22Rv1 (cell line): ENCODE measurements around the gene HHIP.

Source experiments
- H3K27ac ChIP-seq: fragments of 450-650 bp; 2 replicates; pipeline ENCODE4 v1.5.1; 2017
- ZFX ChIP-seq: fragments of 450-650 bp; IDR thresholded peaks from 2 replicates; pipeline ENCODE4 v1.6.1; 2017; ENCODE audit warnings: antibody characterized with exemption, borderline replicate concordance
- TF ChIP-seq, protein P1 (sequence below): fragments of 450-650 bp; IDR thresholded peaks from 2 replicates; pipeline ENCODE4 v1.5.1; 2017; ENCODE audit warnings: mild to moderate bottlenecking

The HHIP gene

DNA sequence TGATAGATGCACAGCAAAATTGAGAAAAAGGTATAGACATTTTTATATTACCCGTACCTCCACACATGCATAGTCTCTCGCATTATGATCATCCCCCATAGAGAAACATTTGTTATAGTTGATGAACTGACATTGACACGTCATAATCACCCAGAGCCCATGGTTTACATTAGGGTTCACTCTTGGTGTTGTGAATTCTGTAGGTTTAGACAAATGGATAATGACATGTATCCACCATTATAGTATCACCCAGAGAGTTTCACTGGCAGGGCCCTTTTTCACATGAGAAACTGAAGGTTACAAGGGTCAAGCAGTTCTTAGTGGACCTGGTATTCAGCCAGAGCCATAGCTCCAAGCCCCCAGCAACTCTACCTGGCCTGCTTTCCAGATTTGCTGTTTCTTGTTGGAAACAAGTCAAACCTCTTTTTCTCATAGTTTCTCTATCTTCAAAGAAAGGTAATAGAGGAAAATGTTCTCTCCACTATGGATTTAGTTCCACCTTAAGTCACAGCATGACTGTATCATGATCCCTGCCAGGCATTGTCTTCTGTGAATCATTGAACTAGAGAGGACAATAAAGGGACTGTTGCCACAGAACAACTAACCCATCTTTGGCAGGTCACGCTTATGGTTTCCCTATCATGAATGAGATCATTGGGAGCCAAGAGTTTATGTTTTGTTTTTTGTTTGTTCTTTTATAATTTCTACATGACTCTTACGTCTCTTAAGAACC, 64.0 kb downstream of the HHIP start:
- no peak for TF ChIP-seq ZFX
- TF ChIP-seq, protein P1, sequence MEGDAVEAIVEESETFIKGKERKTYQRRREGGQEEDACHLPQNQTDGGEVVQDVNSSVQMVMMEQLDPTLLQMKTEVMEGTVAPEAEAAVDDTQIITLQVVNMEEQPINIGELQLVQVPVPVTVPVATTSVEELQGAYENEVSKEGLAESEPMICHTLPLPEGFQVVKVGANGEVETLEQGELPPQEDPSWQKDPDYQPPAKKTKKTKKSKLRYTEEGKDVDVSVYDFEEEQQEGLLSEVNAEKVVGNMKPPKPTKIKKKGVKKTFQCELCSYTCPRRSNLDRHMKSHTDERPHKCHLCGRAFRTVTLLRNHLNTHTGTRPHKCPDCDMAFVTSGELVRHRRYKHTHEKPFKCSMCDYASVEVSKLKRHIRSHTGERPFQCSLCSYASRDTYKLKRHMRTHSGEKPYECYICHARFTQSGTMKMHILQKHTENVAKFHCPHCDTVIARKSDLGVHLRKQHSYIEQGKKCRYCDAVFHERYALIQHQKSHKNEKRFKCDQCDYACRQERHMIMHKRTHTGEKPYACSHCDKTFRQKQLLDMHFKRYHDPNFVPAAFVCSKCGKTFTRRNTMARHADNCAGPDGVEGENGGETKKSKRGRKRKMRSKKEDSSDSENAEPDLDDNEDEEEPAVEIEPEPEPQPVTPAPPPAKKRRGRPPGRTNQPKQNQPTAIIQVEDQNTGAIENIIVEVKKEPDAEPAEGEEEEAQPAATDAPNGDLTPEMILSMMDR: no peak
- no peak overlapping the region for H3K27ac ChIP-seq

DNA sequence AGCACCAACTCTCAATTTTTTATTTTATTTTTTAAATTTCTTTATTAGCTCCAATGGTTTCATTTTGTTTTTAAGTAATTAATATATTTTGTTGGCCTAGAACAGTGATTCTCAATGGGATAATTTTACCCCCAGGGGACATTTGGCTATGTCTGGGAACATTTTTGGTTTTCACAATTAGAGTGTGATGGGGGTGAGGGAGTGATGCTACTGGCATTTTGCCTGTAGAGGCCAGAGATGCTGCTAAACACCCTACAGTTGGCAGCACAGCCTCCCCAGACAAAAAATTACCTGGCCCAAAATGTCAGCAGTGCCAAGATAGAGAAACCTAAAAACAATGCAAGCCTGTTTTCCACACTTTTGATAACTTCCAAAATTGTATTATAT, 64.6 kb downstream of the HHIP start:
- TF ChIP-seq ZFX: no peak
- TF ChIP-seq, protein P1: no peak
- no peak overlapping the region for H3K27ac ChIP-seq

DNA sequence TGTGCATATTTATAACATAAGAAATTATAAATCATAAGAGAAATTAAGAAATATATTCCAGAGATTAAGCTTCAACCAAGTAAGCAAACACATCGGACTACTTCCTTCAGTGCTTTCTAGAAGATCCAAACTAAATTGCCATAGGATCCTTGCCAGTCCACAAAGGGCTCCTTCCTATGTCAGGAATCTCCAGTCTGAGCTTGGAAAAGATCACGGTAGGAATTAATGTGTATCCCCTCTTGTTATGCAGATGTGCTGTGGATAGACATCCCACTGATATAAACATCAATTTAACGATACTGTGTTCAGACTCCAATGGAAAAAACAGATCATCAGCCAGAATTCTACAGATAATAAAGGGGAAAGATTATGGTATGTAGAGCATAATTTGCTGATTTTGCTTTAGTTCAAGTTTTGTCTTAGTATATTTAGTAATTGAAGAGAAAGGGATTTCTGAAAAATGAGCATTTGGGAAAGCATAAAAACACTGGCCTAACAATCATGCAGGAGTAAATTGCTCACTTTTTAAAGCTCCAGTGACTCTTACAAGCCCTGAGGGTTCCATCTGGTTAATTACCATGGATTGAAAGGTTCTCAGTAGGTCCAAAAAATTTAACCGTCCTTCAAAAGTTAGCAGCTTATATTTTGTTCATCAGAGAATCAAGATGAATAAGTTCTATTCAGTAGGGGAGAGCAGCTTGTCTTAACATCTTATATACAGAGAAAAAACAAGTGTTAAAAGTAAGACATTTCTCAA, 65.9 kb downstream of the HHIP start:
- H3K27ac ChIP-seq: no peak overlapping the region
- TF ChIP-seq, protein P1: no peak
- no peak for TF ChIP-seq ZFX

DNA sequence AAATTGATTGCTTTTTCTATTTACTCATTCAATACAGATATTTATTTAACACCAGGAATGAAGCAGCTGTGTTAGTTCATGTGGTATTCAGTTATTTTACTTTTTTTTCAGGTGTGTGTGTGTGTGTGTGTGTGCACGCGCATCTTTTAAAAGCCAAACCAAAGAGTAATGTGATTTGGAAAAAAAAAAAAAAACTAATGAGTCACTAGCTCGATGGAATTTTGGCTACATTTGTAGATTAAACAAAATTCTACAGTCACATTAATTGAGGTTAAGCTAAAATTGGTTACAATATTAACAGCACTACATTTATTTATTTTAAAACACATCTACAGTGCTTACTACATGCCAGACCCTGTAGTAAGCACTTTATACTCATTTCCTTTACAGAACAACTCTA, 66.8 kb downstream of the HHIP start:
- no peak for TF ChIP-seq ZFX
- TF ChIP-seq, protein P1: no peak
- no peak overlapping the region for H3K27ac ChIP-seq

DNA sequence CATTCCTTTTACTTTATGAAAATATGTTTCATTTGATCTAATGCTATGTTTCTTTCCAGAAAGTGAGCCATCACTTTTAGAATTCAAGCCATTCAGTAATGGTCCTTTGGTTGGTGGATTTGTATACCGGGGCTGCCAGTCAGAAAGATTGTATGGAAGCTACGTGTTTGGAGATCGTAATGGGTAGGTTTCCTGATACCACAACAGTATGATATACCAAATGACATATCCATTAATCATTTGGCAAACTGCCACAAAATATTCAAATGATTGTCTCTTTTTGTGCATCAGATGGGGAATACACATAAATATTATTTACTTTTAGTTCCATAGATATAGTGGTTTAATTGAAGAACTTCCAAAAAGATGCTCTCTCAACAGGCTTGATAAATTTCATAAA, 68.2 kb downstream of the HHIP start:
- TF ChIP-seq, protein P1: no peak
- no peak for TF ChIP-seq ZFX
- H3K27ac ChIP-seq: no peak overlapping the region

DNA sequence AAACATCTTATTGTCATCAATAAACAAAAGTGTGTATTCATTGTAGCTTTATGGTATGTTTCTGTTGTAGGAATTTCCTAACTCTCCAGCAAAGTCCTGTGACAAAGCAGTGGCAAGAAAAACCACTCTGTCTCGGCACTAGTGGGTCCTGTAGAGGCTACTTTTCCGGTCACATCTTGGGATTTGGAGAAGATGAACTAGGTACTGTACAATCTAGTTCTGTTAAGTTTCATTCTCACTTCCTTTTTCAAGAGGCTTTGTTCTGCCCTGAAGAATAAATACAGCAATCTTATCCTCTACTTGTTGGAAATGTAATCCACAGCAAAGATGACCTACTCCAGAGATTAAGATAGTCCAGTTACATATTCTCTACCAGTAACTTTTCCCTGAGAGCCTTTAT, 69.3 kb downstream of the HHIP start:
- no peak overlapping the region for H3K27ac ChIP-seq
- TF ChIP-seq, protein P1: no peak
- no peak for TF ChIP-seq ZFX

DNA sequence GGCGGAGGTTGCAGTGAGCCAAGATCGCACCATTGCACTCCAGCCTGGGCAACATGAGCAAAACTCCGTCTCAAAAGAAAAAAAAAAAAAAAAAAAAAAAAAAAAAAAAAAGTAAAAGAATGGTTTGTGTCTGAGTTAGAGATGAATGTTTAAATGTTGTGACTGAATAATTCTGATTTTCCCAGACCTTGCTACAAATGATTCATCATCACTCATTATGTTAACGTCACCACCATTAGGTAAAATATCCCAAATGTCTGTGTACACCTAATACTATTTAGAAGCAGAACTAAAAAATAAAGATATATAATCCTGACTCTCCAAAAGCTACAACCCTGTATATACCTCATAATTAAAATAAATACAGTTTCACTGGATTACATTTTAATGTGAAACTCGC, 70.8 kb downstream of the HHIP start:
- no peak overlapping the region for H3K27ac ChIP-seq
- TF ChIP-seq, protein P1: no peak
- TF ChIP-seq ZFX: no peak
